Raji (cell line): Measurements from ENCODE around the gene CREBZF.
A peak's percentile ranks its signal among the peaks of the same experiment; 100 is the strongest.

Source experiments
- POLR2A ChIP-seq: IDR thresholded peaks from 2 replicates; pipeline ENCODE4 v1.6.1; 2011; ENCODE audit warnings: low read depth, low read length, control low read depth; ENCODE audit not compliant: insufficient read depth

CREBZF gene

GRCh38 chr11:85652786-85653447 lies 12.0 kb downstream of the CREBZF start:
- TF ChIP-seq POLR2A, result no peak

- TF ChIP-seq POLR2A, result no peak
Observed at GRCh38 chr11:85651118-85651517, 13.8 kb downstream of the CREBZF start.

- peak; percentile 98 for TF ChIP-seq POLR2A
Observed at GRCh38 chr11:85647604-85648299, 17.2 kb downstream of the CREBZF start, which contains the start of gene TMEM126A. Gene TMEM126A, plus strand, starts transcription at chr11:85647967. Its CDS starts 2,289 bp downstream, at chr11:85650256.

GRCh38 chr11:85647078-85647477 lies 17.9 kb downstream of the CREBZF start:
- no peak for TF ChIP-seq POLR2A

GRCh38 chr11:85643191-85643614 lies 21.7 kb downstream of the CREBZF start:
- no peak for TF ChIP-seq POLR2A

- no peak for TF ChIP-seq POLR2A
Observed at GRCh38 chr11:85634747-85635146, 30.2 kb downstream of the CREBZF start.

GRCh38 chr11:85628771-85629341 lies 36.1 kb downstream of the CREBZF start:
- no peak for TF ChIP-seq POLR2A

- TF ChIP-seq POLR2A, result peak; percentile 93
Observed at GRCh38 chr11:85627998-85628770, 36.7 kb downstream of the CREBZF start, which contains the start of gene TMEM126B. Gene TMEM126B, plus strand, starts transcription at chr11:85628593. Its CDS starts 15 bp downstream, at chr11:85628608.

- no peak for TF ChIP-seq POLR2A
Observed at GRCh38 chr11:85627332-85627997, 37.5 kb downstream of the CREBZF start, which contains the start of gene DLG2. Gene DLG2, minus strand, starts transcription at chr11:85627344.

- TF ChIP-seq POLR2A, result no peak
Observed at GRCh38 chr11:85626496-85626895, 38.4 kb downstream of the CREBZF start.

- TF ChIP-seq POLR2A, result no peak
Observed at GRCh38 chr11:85620256-85620655, 44.7 kb downstream of the CREBZF start.

GRCh38 chr11:85619499-85619898 lies 45.4 kb downstream of the CREBZF start:
- TF ChIP-seq POLR2A, result no peak
